ENCODE results near the gene CPPED1.

DNA sequence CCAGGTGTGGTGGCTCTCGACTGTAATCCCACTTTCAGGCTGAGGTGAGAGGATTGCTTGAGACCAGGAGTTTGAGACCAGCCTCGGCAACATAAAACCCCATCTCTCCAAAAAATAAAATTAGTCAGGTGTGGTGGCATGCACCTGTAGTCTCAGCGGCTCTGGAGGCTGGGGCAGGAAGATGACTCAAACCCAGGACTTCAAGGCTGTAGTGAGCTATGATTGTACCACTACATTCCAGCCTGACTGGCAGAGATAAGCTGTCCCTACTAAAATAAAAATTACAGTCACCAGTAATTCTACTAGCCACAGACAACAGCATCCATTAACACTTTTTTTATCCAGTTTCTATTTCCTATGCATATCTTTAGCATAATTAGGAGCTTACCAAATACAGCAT lies 176.3 kb downstream of the CPPED1 start:
- TF ChIP-seq, protein P1, sequence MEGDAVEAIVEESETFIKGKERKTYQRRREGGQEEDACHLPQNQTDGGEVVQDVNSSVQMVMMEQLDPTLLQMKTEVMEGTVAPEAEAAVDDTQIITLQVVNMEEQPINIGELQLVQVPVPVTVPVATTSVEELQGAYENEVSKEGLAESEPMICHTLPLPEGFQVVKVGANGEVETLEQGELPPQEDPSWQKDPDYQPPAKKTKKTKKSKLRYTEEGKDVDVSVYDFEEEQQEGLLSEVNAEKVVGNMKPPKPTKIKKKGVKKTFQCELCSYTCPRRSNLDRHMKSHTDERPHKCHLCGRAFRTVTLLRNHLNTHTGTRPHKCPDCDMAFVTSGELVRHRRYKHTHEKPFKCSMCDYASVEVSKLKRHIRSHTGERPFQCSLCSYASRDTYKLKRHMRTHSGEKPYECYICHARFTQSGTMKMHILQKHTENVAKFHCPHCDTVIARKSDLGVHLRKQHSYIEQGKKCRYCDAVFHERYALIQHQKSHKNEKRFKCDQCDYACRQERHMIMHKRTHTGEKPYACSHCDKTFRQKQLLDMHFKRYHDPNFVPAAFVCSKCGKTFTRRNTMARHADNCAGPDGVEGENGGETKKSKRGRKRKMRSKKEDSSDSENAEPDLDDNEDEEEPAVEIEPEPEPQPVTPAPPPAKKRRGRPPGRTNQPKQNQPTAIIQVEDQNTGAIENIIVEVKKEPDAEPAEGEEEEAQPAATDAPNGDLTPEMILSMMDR (IDR thresholded peaks at IDR 0.05): no peak
- no peak for TF ChIP-seq POLR2AphosphoS5 (IDR thresholded peaks at IDR 0.05)

Data from stomach (tissue), 4 donors.